Naive thymus-derived CD4-positive, alpha-beta T cell (primary cell): Measurements from ENCODE around the gene MARK1. TPM values are rescaled to one million over a fixed set of nuclear protein-coding genes. Genes with fewer than 3 reads are reported as not detected.

Experiments
- ATAC-seq: fragments of 150-1000 bp; cut with Tn5 transposase; 2 replicates; pipeline ENCODE4 v1.10.0; 2021; ENCODE audit warnings: mild to moderate bottlenecking, moderate library complexity
- CTCF ChIA-PET: fragments of 350-600 bp; sonication (Branson Sonifier 250); formaldehyde crosslinking; loops from one replicate; lab custom pipeline; 2021; ENCODE audit warnings: antibody characterized with exemption; lab: Charles Lee
- POLR2A ChIA-PET: fragments of 350-600 bp; sonication (Branson Sonifier 250); formaldehyde crosslinking; loops from one replicate; lab custom pipeline; 2021; ENCODE audit warnings: antibody characterized with exemption, inconsistent platforms; lab: Charles Lee
- DNase-seq, 9 donors: peaks; one replicate each; pipeline versions ENCODE4 v3.0.0 to v3.0.0-alpha.2; 2020 to 2022; ENCODE audit warnings: mixed read lengths in 1 of 9
- H3K27ac ChIP-seq: one replicate; pipeline ENCODE4 v1.7.0; 2013; ENCODE audit warnings: mild to moderate bottlenecking, low read depth, low read length, moderate library complexity
- H3K27me3 ChIP-seq, 2 donors: one replicate each; pipeline ENCODE4 v1.7.0; 2013; ENCODE audit warnings: low read length in 2 of 2, mild to moderate bottlenecking in 2 of 2, moderate library complexity in 2 of 2; ENCODE audit not compliant: control insufficient read depth in 2 of 2, insufficient read depth in 2 of 2
- H3K36me3 ChIP-seq, 3 experiments: 1 replicate in 2 of 3; 2 replicates in 1 of 3; pipeline ENCODE4 v1.7.0; 2013; ENCODE audit warnings: low read length in 3 of 3, mild to moderate bottlenecking in 3 of 3, moderate library complexity in 1 of 3; ENCODE audit not compliant: insufficient read depth in 3 of 3, control insufficient read depth in 2 of 3
- H3K4me1 ChIP-seq, 2 donors: one replicate each; pipeline ENCODE4 v1.7.0; 2013; ENCODE audit warnings: low read length in 2 of 2, mild to moderate bottlenecking in 2 of 2, moderate library complexity in 1 of 2; ENCODE audit not compliant: control insufficient read depth in 2 of 2, insufficient read depth in 2 of 2
- H3K4me3 ChIP-seq: 2 replicates; pipeline ENCODE4 v1.7.0; 2013; ENCODE audit warnings: mild to moderate bottlenecking, low read length
- H3K9me3 ChIP-seq, 3 experiments: 1 replicate in 2 of 3; 2 replicates in 1 of 3; pipeline ENCODE4 v1.7.0; 2013; ENCODE audit warnings: low read length in 3 of 3; ENCODE audit not compliant: control insufficient read depth in 2 of 3
- H3K27ac Mint-ChIP-seq, 9 donors: one replicate each; pipeline ENCODE4 v1.8.0; 2020 to 2022; ENCODE audit warnings: mixed read lengths in 9 of 9, mild to moderate bottlenecking in 8 of 9, moderate library complexity in 5 of 9, inconsistent platforms in 2 of 9
- H3K27me3 Mint-ChIP-seq, 5 donors: one replicate each; pipeline ENCODE4 v1.8.0; 2021 to 2022; ENCODE audit warnings: mixed read lengths in 5 of 5, mild to moderate bottlenecking in 1 of 5
- H3K36me3 Mint-ChIP-seq, 5 donors: one replicate each; pipeline ENCODE4 v1.8.0; 2020 to 2022; ENCODE audit warnings: mixed read lengths in 5 of 5, mild to moderate bottlenecking in 3 of 5, inconsistent platforms in 1 of 5
- H3K4me1 Mint-ChIP-seq, 7 donors: one replicate each; pipeline ENCODE4 v1.8.0; 2020 to 2022; ENCODE audit warnings: mixed read lengths in 7 of 7, mild to moderate bottlenecking in 3 of 7, inconsistent platforms in 1 of 7
- H3K4me3 Mint-ChIP-seq, 10 donors: one replicate each; pipeline ENCODE4 v1.8.0; 2020 to 2022; ENCODE audit warnings: mild to moderate bottlenecking in 10 of 10, mixed read lengths in 10 of 10, moderate library complexity in 6 of 10, inconsistent platforms in 2 of 10
- H3K9me3 Mint-ChIP-seq, 11 donors: one replicate each; pipeline ENCODE4 v1.8.0; 2020 to 2022; ENCODE audit warnings: mixed read lengths in 11 of 11, mild to moderate bottlenecking in 4 of 11, inconsistent platforms in 1 of 11, moderate library complexity in 1 of 11
- intact Hi-C, 2 donors: fragments of 100-400 bp; cut with micrococcal nuclease; formaldehyde crosslinking; loops; one replicate each; pipeline ENCODE4 v1.15.1; 2023
- polyA plus RNA-seq, 2 donors: library from polyadenylated mRNA; unstranded; fragments of 300-500 nt; fragmentation: Illumina TruSeq; gene quantifications; one replicate each; pipeline ENCODE4 v1.2.3, GENCODE V29; 2021
- total RNA-seq, 6 experiments: library from RNA in 5 of 6; stranded (reverse) in 5 of 6; gene quantifications; 1 replicate in 5 of 6; 2 replicates in 1 of 6; pipeline ENCODE4 v1.2.3 and lab custom pipeline; 2021 to 2026

The MARK1 gene
- total RNA-seq (not detected), polyA plus RNA-seq (not detected), total RNA-seq (lab: John Stamatoyannopoulos, UW) (not detected)

GRCh38 chr1:220527908-220528678 lies at the start of gene MARK1:
Gene MARK1, plus strand, starts transcription at chr1:220528136. Its CDS starts 687 bp downstream, at chr1:220528823.
- peaks cover 65 to 74% (median 72%) of the 10 kb centered on the region in 5 donors for H3K27me3 Mint-ChIP-seq
- peaks cover 0 to 4% of the 10 kb centered on the region in 2 donors for H3K4me1 ChIP-seq
- ChIA-PET POLR2A (no interaction called here), CTCF (no interaction called here)
- no peak within 1 kb of the TSS for H3K27ac ChIP-seq
- H3K27ac Mint-ChIP-seq, result no peak within 1 kb of the TSS
- peaks cover 15 to 18% of the 10 kb centered on the region in 2 donors for H3K27me3 ChIP-seq
- H3K9me3 ChIP-seq, result no peaks in the 10 kb centered on the region
- H3K4me1 Mint-ChIP-seq, result peaks cover 8 to 21% (median 16%) of the 10 kb centered on the region in 7 donors
- H3K36me3 ChIP-seq, result no peaks in the 10 kb centered on the region
- ATAC-seq (peak; percentile 32), DNase-seq (peak in 2 of 9 donors; percentile 1 to 26)
- H3K4me3 Mint-ChIP-seq, result peak within 1 kb of the TSS; percentile 78 to 89 (median 87)
- H3K9me3 Mint-ChIP-seq, result peaks cover 0 to 8% (median 0%) of the 10 kb centered on the region in 11 donors
- H3K4me3 ChIP-seq, result peak within 1 kb of the TSS; percentile 29
- H3K36me3 Mint-ChIP-seq, result peaks cover 0 to 5% (median 3%) of the 10 kb centered on the region in 5 donors
- intact Hi-C loops, result no loop called here

DNA sequence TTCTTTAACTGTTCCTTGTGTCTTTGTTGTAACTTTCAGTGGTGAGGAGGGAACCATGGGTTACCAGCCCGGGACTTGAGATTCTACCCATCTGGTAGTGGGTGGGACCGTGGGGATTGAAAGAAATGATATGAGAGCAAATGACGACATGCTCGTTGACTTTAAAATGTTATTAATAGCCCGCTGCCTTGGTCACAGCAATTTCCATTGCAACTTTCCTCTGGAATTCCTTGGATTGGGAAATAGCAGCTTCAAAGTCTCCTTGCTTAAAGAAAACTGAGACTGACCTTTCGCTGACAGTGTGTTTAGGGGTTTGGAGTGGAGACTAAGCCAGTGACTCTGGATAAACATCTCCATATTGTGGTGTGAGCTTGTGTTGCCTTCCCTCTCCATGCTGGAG lies 44.2 kb upstream of the MARK1 start:
- H3K27me3 Mint-ChIP-seq, result peaks cover 0 to 19% (median 15%) of the 10 kb centered on the region in 5 donors
- DNase-seq (no peak), ATAC-seq (no peak)
- H3K27me3 ChIP-seq, result no peaks in the 10 kb centered on the region
- no peak overlapping the region for H3K4me3 Mint-ChIP-seq
- H3K36me3 Mint-ChIP-seq, result no peaks in the 10 kb centered on the region
- CTCF ChIA-PET, result no interaction called here
- H3K4me1 ChIP-seq, result no peaks in the 10 kb centered on the region
- intact Hi-C loops, result no loop called here
- no peaks in the 10 kb centered on the region for H3K36me3 ChIP-seq
- H3K9me3 Mint-ChIP-seq, result peaks cover 0 to 3% (median 0%) of the 10 kb centered on the region in 11 donors
- H3K27ac ChIP-seq, result no peak overlapping the region
- H3K27ac Mint-ChIP-seq, result no peak overlapping the region
- H3K9me3 ChIP-seq, result no peaks in the 10 kb centered on the region
- no peaks in the 10 kb centered on the region for H3K4me1 Mint-ChIP-seq
- POLR2A ChIA-PET, result no interaction called here
- H3K4me3 ChIP-seq, result no peak overlapping the region

DNA sequence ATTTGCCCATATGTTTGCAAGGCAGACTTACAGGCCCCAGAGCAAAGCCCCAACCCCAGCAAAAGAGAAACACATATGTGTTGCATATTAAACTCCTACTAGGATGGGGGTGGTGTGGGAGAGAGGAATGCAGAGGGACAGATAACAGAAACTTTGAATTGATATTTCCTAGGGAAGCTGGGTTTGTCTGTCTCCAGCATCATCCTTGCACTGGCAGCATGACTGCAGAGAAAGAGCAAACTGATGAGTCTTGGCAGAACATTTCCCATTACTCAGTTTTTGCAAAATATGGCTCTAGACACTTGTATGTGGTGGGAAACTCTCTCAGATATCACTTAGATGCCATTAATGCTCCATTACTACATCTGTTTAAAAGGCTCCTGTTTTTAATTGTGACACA lies 43.8 kb upstream of the MARK1 start:
- no peaks in the 10 kb centered on the region for H3K4me1 Mint-ChIP-seq
- DNase-seq (no peak), ATAC-seq (no peak)
- H3K27ac Mint-ChIP-seq, result no peak overlapping the region
- no peaks in the 10 kb centered on the region for H3K36me3 Mint-ChIP-seq
- POLR2A ChIA-PET, result no interaction called here
- Histone ChIP-seq H3K27me3 (no peaks in the 10 kb centered on the region), H3K27ac (no peak overlapping the region), H3K4me1 (no peaks in the 10 kb centered on the region), H3K9me3 (no peaks in the 10 kb centered on the region), H3K4me3 (no peak overlapping the region), H3K36me3 (no peaks in the 10 kb centered on the region)
- CTCF ChIA-PET, result no interaction called here
- H3K4me3 Mint-ChIP-seq, result no peak overlapping the region
- H3K9me3 Mint-ChIP-seq, result peaks cover 0 to 3% (median 0%) of the 10 kb centered on the region in 11 donors
- peaks cover 0 to 22% (median 15%) of the 10 kb centered on the region in 5 donors for H3K27me3 Mint-ChIP-seq
- intact Hi-C loops, result no loop called here

DNA sequence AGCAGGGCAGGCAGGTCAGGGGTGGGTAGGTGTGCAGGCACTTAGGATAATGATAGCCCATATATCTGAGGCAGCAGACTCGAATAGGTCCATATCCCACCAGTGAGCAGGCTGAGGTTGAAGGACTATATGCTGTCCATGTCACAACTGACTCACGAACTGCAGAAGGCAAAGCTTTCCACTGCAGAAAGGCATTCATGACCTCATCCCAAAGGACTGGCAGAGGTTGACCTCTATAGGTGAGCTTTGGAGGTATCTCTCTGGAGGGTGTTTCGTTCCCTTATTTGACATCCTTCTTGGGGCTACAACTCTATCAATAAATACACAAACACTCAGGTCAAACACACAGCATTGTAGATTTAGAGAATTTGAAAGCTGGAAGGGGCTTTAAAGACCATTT lies 42.8 kb upstream of the MARK1 start:
- Mint-ChIP-seq H3K4me1 (no peaks in the 10 kb centered on the region), H3K27ac (no peak overlapping the region), H3K36me3 (no peaks in the 10 kb centered on the region)

DNA sequence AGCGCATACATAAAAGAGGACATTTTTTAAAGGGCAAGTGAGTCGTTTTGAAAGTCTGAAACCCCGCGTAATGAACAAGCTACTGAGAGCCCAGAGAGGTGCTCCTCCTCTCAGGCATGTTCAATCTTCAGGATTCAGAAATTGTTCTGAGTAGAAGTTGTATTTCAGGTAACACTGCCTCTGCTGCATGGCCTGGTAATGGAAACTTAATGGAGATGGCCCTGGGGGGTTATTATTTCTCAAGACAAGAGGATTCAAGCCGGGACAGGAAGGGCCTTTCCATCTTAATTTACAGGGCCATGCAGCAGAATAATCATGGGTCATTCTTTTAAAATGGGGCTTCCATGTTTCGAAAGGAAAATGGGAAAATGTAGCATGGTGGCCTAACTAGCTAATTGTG lies 42.1 kb upstream of the MARK1 start:
- Histone ChIP-seq H3K27ac (no peak overlapping the region), H3K4me1 (no peaks in the 10 kb centered on the region), H3K27me3 (no peaks in the 10 kb centered on the region), H3K9me3 (no peaks in the 10 kb centered on the region), H3K36me3 (no peaks in the 10 kb centered on the region), H3K4me3 (no peak overlapping the region)
- POLR2A ChIA-PET, result no interaction called here
- peaks cover 0 to 3% (median 0%) of the 10 kb centered on the region in 11 donors for H3K9me3 Mint-ChIP-seq
- H3K27me3 Mint-ChIP-seq, result peaks cover 0 to 22% (median 15%) of the 10 kb centered on the region in 5 donors
- intact Hi-C loops, result no loop called here
- no peak overlapping the region for H3K4me3 Mint-ChIP-seq
- DNase-seq (no peak), ATAC-seq (no peak)
- H3K4me1 Mint-ChIP-seq, result no peaks in the 10 kb centered on the region
- no peak overlapping the region for H3K27ac Mint-ChIP-seq
- H3K36me3 Mint-ChIP-seq, result no peaks in the 10 kb centered on the region
- CTCF ChIA-PET, result no interaction called here

More for the DNA sequence above, 42.8 kb upstream of the MARK1 start:
- ChIA-PET CTCF (no interaction called here), POLR2A (no interaction called here)
- Mint-ChIP-seq H3K9me3 (peaks cover 0 to 3% (median 0%) of the 10 kb centered on the region in 11 donors), H3K27me3 (peaks cover 0 to 22% (median 15%) of the 10 kb centered on the region in 5 donors), H3K4me3 (no peak overlapping the region)
- DNase-seq (no peak), ATAC-seq (no peak)
- Histone ChIP-seq H3K4me1 (no peaks in the 10 kb centered on the region), H3K27ac (no peak overlapping the region), H3K27me3 (no peaks in the 10 kb centered on the region), H3K36me3 (no peaks in the 10 kb centered on the region), H3K4me3 (no peak overlapping the region), H3K9me3 (no peaks in the 10 kb centered on the region)
- intact Hi-C loops, result no loop called here

- CTCF ChIA-PET, result no interaction called here
- no peak for DNase-seq
- H3K9me3 ChIP-seq, result no peaks in the 10 kb centered on the region
- no peaks in the 10 kb centered on the region for H3K4me1 Mint-ChIP-seq
- H3K27me3 Mint-ChIP-seq, result peaks cover 0 to 22% (median 14%) of the 10 kb centered on the region in 5 donors
- H3K9me3 Mint-ChIP-seq, result peaks cover 0 to 3% (median 0%) of the 10 kb centered on the region in 11 donors
- no peak for ATAC-seq
- intact Hi-C loops, result no loop called here
- no peak overlapping the region for H3K27ac ChIP-seq
- no peaks in the 10 kb centered on the region for H3K27me3 ChIP-seq
- no peak overlapping the region for H3K4me3 Mint-ChIP-seq
- H3K4me3 ChIP-seq, result no peak overlapping the region
- no peaks in the 10 kb centered on the region for H3K36me3 ChIP-seq
- H3K36me3 Mint-ChIP-seq, result no peaks in the 10 kb centered on the region
- no peak overlapping the region for H3K27ac Mint-ChIP-seq
- POLR2A ChIA-PET, result no interaction called here
- H3K4me1 ChIP-seq, result no peaks in the 10 kb centered on the region
Measured at GRCh38 chr1:220487297-220487820, 40.6 kb upstream of the MARK1 start.
